BE2C (cell line): ENCODE results near the gene HUS1.
"Not testable (repeated sequence)": the region's sequence is repeated elsewhere in the genome, so short reads cannot be mapped to it uniquely, and the experiment has no call there.

Source experiments
- DNase-seq: peaks from one replicate; pipeline ENCODE4 v3.0.0-alpha.2; 2020
- H3K27me3 ChIP-seq: fragments of 250-450 bp; sonication (Bioruptor Pico); 2 replicates; pipeline ENCODE4 v1.5.1; 2020; ENCODE audit warnings: mild to moderate bottlenecking
- H3K36me3 ChIP-seq: fragments of 250-450 bp; sonication (Bioruptor Pico); 2 replicates; pipeline ENCODE4 v1.5.1; 2020; ENCODE audit warnings: mild to moderate bottlenecking
- H3K4me1 ChIP-seq: fragments of 250-450 bp; sonication (Bioruptor Pico); 2 replicates; pipeline ENCODE4 v1.5.1; 2020
- H3K4me3 ChIP-seq: 2 replicates; pipeline ENCODE4 v1.5.1; 2011; ENCODE audit warnings: low read depth, low read length
- H3K9me3 ChIP-seq: fragments of 250-450 bp; sonication (Bioruptor Pico); 2 replicates; pipeline ENCODE4 v1.5.1; 2020
- CTCF ChIP-seq: IDR thresholded peaks from 2 replicates; pipeline ENCODE4 v1.5.1; 2012; ENCODE audit warnings: mild to moderate bottlenecking, low read depth, low read length

The HUS1 gene

GRCh38 chr7:47945261-47946015, 34.0 kb downstream of the HUS1 start:
- Histone ChIP-seq H3K9me3 (no peaks in the 10 kb centered on the region), H3K4me3 (no peak overlapping the region), H3K4me1 (peaks cover 25% of the 10 kb centered on the region), H3K27me3 (no peaks in the 10 kb centered on the region), H3K36me3 (no peaks in the 10 kb centered on the region)
- TF ChIP-seq CTCF = peak; percentile 81
- peak; percentile 81 for DNase-seq

GRCh38 chr7:47944536-47945260, 34.7 kb downstream of the HUS1 start:
- no peak for DNase-seq
- Histone ChIP-seq H3K9me3 (no peaks in the 10 kb centered on the region), H3K4me1 (peaks cover 25% of the 10 kb centered on the region), H3K36me3 (no peaks in the 10 kb centered on the region), H3K27me3 (no peaks in the 10 kb centered on the region), H3K4me3 (no peak overlapping the region)
- no peak for TF ChIP-seq CTCF

- Histone ChIP-seq H3K4me1 (peaks cover 25% of the 10 kb centered on the region), H3K4me3 (no peak overlapping the region), H3K27me3 (no peaks in the 10 kb centered on the region), H3K9me3 (no peaks in the 10 kb centered on the region), H3K36me3 (no peaks in the 10 kb centered on the region)
- peak; percentile 56 for DNase-seq
- no peak for TF ChIP-seq CTCF
Observed at GRCh38 chr7:47943676-47944474, 35.5 kb downstream of the HUS1 start.

- not testable (repeated sequence) for H3K4me3 ChIP-seq, H3K27me3 ChIP-seq, DNase-seq, H3K36me3 ChIP-seq, H3K9me3 ChIP-seq
- H3K4me1 ChIP-seq = peaks cover 25% of the 10 kb centered on the region
Observed at GRCh38 chr7:47942651-47943050, 36.8 kb downstream of the HUS1 start.

- H3K36me3 ChIP-seq = no peaks in the 10 kb centered on the region
- no peak for DNase-seq
- TF ChIP-seq CTCF = no peak
- H3K4me3 ChIP-seq = no peak overlapping the region
- peaks cover 25% of the 10 kb centered on the region for H3K4me1 ChIP-seq
- H3K27me3 ChIP-seq = no peaks in the 10 kb centered on the region
- no peaks in the 10 kb centered on the region for H3K9me3 ChIP-seq
Observed at GRCh38 chr7:47942132-47942531, 37.3 kb downstream of the HUS1 start.

- Histone ChIP-seq H3K27me3 (no peaks in the 10 kb centered on the region), H3K36me3 (no peaks in the 10 kb centered on the region), H3K4me3 (no peak overlapping the region), H3K4me1 (peaks cover 25% of the 10 kb centered on the region), H3K9me3 (no peaks in the 10 kb centered on the region)
- TF ChIP-seq CTCF = no peak
- DNase-seq = no peak
Observed at GRCh38 chr7:47941136-47941844, 38.1 kb downstream of the HUS1 start.
